Caco-2 (cell line): Measurements from ENCODE around the gene GREM2. TPM values are rescaled to one million over a fixed set of nuclear protein-coding genes. Genes with fewer than 3 reads are reported as not detected.
A peak's percentile ranks its signal among the peaks of the same experiment; 100 is the strongest.

Experiments used
- Bru-seq: library from RNA; stranded (reverse); fragments of 400-500 nt; gene quantifications from one replicate; lab custom pipeline; 2021; lab: Mats Ljungman, UMichigan
- BruChase-seq, 2 experiments: library from RNA; stranded (reverse); fragments of 400-500 nt; gene quantifications; one replicate each; lab custom pipeline; 2021; lab: Mats Ljungman, UMichigan
- BruUV-seq: library from RNA; stranded (reverse); fragments of 400-500 nt; replicated peaks from 2 replicates; lab custom pipeline; 2021; lab: Mats Ljungman, UMichigan
- CTCF ChIA-PET: fragments of 300-600 bp; sonication (Branson Sonifier 250); formaldehyde crosslinking; loops from one replicate; lab custom pipeline; 2022; ENCODE audit warnings: antibody characterized with exemption; lab: Charles Lee
- POLR2A ChIA-PET: fragments of 300-600 bp; sonication (Branson Sonifier 250); formaldehyde crosslinking; loops from one replicate; lab custom pipeline; 2022; ENCODE audit warnings: antibody characterized with exemption; lab: Charles Lee
- DNase-seq, 2 experiments: peaks; one replicate each; pipeline versions ENCODE4 v3.0.0 to v3.0.0-alpha.2; 2020 to 2022
- H3K27me3 ChIP-seq: replicated peaks from 2 replicates; pipeline ENCODE4 v1.6.0; 2011; ENCODE audit warnings: low read length; ENCODE audit not compliant: control insufficient read depth, insufficient read depth
- H3K36me3 ChIP-seq: 2 replicates; pipeline ENCODE4 v1.5.1; 2011; ENCODE audit warnings: low read length; ENCODE audit not compliant: control insufficient read depth, insufficient read depth
- H3K4me1 ChIP-seq: fragments of 250-450 bp; sonication (Bioruptor Pico); 2 replicates; pipeline ENCODE4 v1.5.1; 2020; ENCODE audit warnings: mild to moderate bottlenecking
- H3K4me3 ChIP-seq: 2 replicates; pipeline ENCODE4 v1.5.1; 2011; ENCODE audit warnings: low read depth, mild to moderate bottlenecking, control low read depth, low read length
- H3K9me3 ChIP-seq: fragments of 250-450 bp; sonication (Bioruptor Pico); 2 replicates; pipeline ENCODE4 v1.5.1; 2020; ENCODE audit warnings: mild to moderate bottlenecking, moderate library complexity
- H3K27ac Mint-ChIP-seq: one replicate; pipeline ENCODE4 v1.8.0; 2022; ENCODE audit warnings: mixed read lengths; ENCODE audit not compliant: unreplicated experiment
- H3K27me3 Mint-ChIP-seq: one replicate; pipeline ENCODE4 v1.8.0; 2022; ENCODE audit warnings: mixed read lengths; ENCODE audit not compliant: insufficient read depth, unreplicated experiment
- H3K36me3 Mint-ChIP-seq: one replicate; pipeline ENCODE4 v1.8.0; 2022; ENCODE audit warnings: mild to moderate bottlenecking, mixed read lengths; ENCODE audit not compliant: insufficient read depth, unreplicated experiment
- H3K4me1 Mint-ChIP-seq: one replicate; pipeline ENCODE4 v1.8.0; 2022; ENCODE audit warnings: low read depth, mixed read lengths; ENCODE audit not compliant: unreplicated experiment
- H3K4me3 Mint-ChIP-seq: one replicate; pipeline ENCODE4 v1.8.0; 2022; ENCODE audit warnings: mild to moderate bottlenecking, moderate library complexity, mixed read lengths; ENCODE audit not compliant: unreplicated experiment
- H3K9me3 Mint-ChIP-seq: one replicate; pipeline ENCODE4 v1.8.0; 2022; ENCODE audit warnings: mixed read lengths; ENCODE audit not compliant: unreplicated experiment
- intact Hi-C: fragments of 100-400 bp; cut with micrococcal nuclease; formaldehyde crosslinking; loops from one replicate; pipeline ENCODE4 v1.10.0; 2022; ENCODE audit not compliant: unreplicated experiment
- long read RNA-seq: library from polyadenylated mRNA; stranded (forward); transcript quantifications from one replicate; pipeline ENCODE4 v2.0.0, GENCODE V29; 2022
- total RNA-seq: library from RNA; stranded (reverse); gene quantifications from 2 replicates; pipeline ENCODE4 v1.2.3, GENCODE V29; 2022
- TF ChIP-seq, protein P1 (sequence below), 2 experiments: fragments of 200-600 bp in 1 of 2; IDR thresholded peaks; 1 replicate in 1 of 2; 2 replicates in 1 of 2; pipeline versions ENCODE4 v1.5.1 to v1.8.0; 2011 to 2022; ENCODE audit warnings: antibody characterized with exemption in 1 of 2, control low read depth in 1 of 2, inconsistent platforms in 1 of 2, low read depth in 1 of 2, low read length in 1 of 2, mild to moderate bottlenecking in 1 of 2, moderate library complexity in 1 of 2; ENCODE audit not compliant: insufficient read depth in 1 of 2, severe bottlenecking in 1 of 2, unreplicated experiment in 1 of 2

Gene GREM2
- total RNA-seq (0.36 and 0.51 TPM in 2 replicates), Bru-seq, nascent RNA (percentile 29 among the genes with signal in this experiment), BruChase-seq, experiment 1, labeled RNA remaining after a 2-hour chase (percentile 28 among the genes with signal in this experiment), BruChase-seq, experiment 2, labeled RNA remaining after a 6-hour chase (percentile 25 among the genes with signal in this experiment)
- long read RNA-seq, full-length matches to known transcripts: 1 of 1 reads
- long read RNA-seq, partial matches to known transcripts: 0 of 1 reads
- long read RNA-seq, other reads (novel, unspliced or antisense): 0 of 1 reads

- Mint-ChIP-seq H3K27me3 (peaks cover 3% of the 10 kb centered on the region), H3K36me3 (no peaks in the 10 kb centered on the region), H3K9me3 (no peaks in the 10 kb centered on the region), H3K4me3 (peak within 1 kb of the TSS; percentile 84), H3K4me1 (peaks cover 14% of the 10 kb centered on the region), H3K27ac (peak within 1 kb of the TSS; percentile 40)
- DNase-seq: peak; percentile 36 to 51
- Histone ChIP-seq H3K36me3 (no peaks in the 10 kb centered on the region), H3K4me3 (peak within 1 kb of the TSS; percentile 40), H3K9me3 (no peaks in the 10 kb centered on the region), H3K27me3 (no peaks in the 10 kb centered on the region; the same call in 1 of the 2 replicates), H3K4me1 (peaks cover 11% of the 10 kb centered on the region; the same call in 1 of the 2 replicates)
- intact Hi-C loops: loop anchor here (1.0 to 10.0 kb wide), 3 partner anchors 80 to 587 kb away; no protein-coding TSS in a partner anchor
- TF ChIP-seq, protein P1, sequence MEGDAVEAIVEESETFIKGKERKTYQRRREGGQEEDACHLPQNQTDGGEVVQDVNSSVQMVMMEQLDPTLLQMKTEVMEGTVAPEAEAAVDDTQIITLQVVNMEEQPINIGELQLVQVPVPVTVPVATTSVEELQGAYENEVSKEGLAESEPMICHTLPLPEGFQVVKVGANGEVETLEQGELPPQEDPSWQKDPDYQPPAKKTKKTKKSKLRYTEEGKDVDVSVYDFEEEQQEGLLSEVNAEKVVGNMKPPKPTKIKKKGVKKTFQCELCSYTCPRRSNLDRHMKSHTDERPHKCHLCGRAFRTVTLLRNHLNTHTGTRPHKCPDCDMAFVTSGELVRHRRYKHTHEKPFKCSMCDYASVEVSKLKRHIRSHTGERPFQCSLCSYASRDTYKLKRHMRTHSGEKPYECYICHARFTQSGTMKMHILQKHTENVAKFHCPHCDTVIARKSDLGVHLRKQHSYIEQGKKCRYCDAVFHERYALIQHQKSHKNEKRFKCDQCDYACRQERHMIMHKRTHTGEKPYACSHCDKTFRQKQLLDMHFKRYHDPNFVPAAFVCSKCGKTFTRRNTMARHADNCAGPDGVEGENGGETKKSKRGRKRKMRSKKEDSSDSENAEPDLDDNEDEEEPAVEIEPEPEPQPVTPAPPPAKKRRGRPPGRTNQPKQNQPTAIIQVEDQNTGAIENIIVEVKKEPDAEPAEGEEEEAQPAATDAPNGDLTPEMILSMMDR (IDR thresholded peaks at IDR 0.05; ENCODE audit: insufficient read depth in 1 of 2, low read depth in 1 of 2, low read length in 1 of 2, severe bottlenecking in 1 of 2, unreplicated experiment in 1 of 2): no peak
- ChIA-PET CTCF (interaction anchor here (0.7 kb wide), 1 partner anchor 71 kb away, joined by 3 read pairs; no protein-coding TSS in a partner anchor), POLR2A (interaction anchor here (0.7 kb wide), 1 partner anchor 15 kb away, joined by 5 read pairs; no protein-coding TSS in a partner anchor)
- BruUV-seq: no TSS peak
These were observed at the start of gene GREM2 for GRCh38 chr1:240611619-240612480. Gene GREM2, minus strand, starts transcription at chr1:240612155. Its CDS starts 118,680 bp downstream, at chr1:240493475.

GRCh38 chr1:240658312-240658960 is 46.5 kb upstream of the GREM2 start:
- TF ChIP-seq, protein P1 (IDR thresholded peaks at IDR 0.05; ENCODE audit: insufficient read depth in 1 of 2, low read depth in 1 of 2, low read length in 1 of 2, severe bottlenecking in 1 of 2, unreplicated experiment in 1 of 2): no peak
- H3K4me1 Mint-ChIP-seq: no peaks in the 10 kb centered on the region
- no peaks in the 10 kb centered on the region for H3K9me3 ChIP-seq
- H3K4me1 ChIP-seq: no peaks in the 10 kb centered on the region
- H3K36me3 Mint-ChIP-seq: no peaks in the 10 kb centered on the region
- H3K27ac Mint-ChIP-seq: no peak overlapping the region
- no peaks in the 10 kb centered on the region for H3K36me3 ChIP-seq
- BruUV-seq: no TSS peak
- ChIA-PET CTCF (no interaction called here), POLR2A (no interaction called here)
- H3K9me3 Mint-ChIP-seq: no peaks in the 10 kb centered on the region
- no peak overlapping the region for H3K4me3 ChIP-seq
- H3K27me3 Mint-ChIP-seq: no peaks in the 10 kb centered on the region
- H3K4me3 Mint-ChIP-seq: no peak overlapping the region
- intact Hi-C loops: no loop called here
- no peaks in the 10 kb centered on the region for H3K27me3 ChIP-seq
- no peak for DNase-seq

GRCh38 chr1:240656531-240656930 is 44.6 kb upstream of the GREM2 start:
- no peak overlapping the region for H3K4me3 Mint-ChIP-seq
- ChIA-PET POLR2A (no interaction called here), CTCF (no interaction called here)
- TF ChIP-seq, protein P1 (IDR thresholded peaks at IDR 0.05; ENCODE audit: insufficient read depth in 1 of 2, low read depth in 1 of 2, low read length in 1 of 2, severe bottlenecking in 1 of 2, unreplicated experiment in 1 of 2): no peak
- intact Hi-C loops: no loop called here
- no peaks in the 10 kb centered on the region for H3K27me3 Mint-ChIP-seq
- Histone ChIP-seq H3K27me3 (no peaks in the 10 kb centered on the region), H3K4me3 (no peak overlapping the region), H3K4me1 (0 out of 2 replicates have a peak, but pooled peaks cover 3% of the 10 kb centered on the region), H3K9me3 (no peaks in the 10 kb centered on the region), H3K36me3 (no peaks in the 10 kb centered on the region)
- peaks cover 6% of the 10 kb centered on the region for H3K4me1 Mint-ChIP-seq
- no peaks in the 10 kb centered on the region for H3K36me3 Mint-ChIP-seq
- BruUV-seq: no TSS peak
- no peak for DNase-seq
- H3K27ac Mint-ChIP-seq: no peak overlapping the region
- H3K9me3 Mint-ChIP-seq: peaks cover 10% of the 10 kb centered on the region
